ENCODE data around the gene GPR68. TPM values are rescaled to one million over a fixed set of nuclear protein-coding genes. Genes with fewer than 3 reads are reported as not detected.
"Not testable (repeated sequence)": the region's sequence is repeated elsewhere in the genome, so short reads cannot be mapped to it uniquely, and the experiment has no call there.

Gene GPR68
- total RNA-seq, 1 experiment from 2014 or later, result 10.1 TPM

DNA sequence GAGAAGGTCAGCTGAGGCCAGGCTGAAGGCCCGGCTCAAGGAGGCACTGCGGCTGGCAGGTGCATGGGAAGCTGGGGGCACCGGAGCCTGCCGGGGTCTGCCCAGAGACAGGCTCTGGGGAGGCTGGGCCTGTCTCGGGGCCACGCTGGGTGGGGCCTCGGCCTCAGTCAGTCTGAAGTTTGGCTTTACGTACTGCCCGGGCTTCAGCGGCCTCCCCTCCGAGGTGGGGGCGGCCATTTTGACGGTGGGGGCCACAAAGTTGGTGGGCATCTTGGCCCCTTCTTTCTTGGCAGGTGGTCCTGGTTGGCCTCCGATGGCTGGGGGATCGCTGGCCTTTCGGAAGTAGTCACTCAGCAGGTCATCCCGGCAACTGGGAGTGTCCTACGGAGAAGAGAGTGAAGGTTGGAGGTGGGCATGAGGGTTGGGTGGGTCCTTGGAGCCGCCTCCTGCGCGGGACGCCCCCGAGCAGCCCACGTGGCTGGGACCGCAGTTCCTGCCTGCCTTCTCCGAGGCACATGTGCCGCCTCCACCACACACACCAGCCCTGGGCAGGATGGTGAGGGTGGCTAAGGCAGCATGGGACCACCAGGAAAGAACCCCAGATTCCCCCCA lies 28.9 kb upstream of the GPR68 start:
- DNase-seq (ENCODE audit: low read depth), result no peak

DNA sequence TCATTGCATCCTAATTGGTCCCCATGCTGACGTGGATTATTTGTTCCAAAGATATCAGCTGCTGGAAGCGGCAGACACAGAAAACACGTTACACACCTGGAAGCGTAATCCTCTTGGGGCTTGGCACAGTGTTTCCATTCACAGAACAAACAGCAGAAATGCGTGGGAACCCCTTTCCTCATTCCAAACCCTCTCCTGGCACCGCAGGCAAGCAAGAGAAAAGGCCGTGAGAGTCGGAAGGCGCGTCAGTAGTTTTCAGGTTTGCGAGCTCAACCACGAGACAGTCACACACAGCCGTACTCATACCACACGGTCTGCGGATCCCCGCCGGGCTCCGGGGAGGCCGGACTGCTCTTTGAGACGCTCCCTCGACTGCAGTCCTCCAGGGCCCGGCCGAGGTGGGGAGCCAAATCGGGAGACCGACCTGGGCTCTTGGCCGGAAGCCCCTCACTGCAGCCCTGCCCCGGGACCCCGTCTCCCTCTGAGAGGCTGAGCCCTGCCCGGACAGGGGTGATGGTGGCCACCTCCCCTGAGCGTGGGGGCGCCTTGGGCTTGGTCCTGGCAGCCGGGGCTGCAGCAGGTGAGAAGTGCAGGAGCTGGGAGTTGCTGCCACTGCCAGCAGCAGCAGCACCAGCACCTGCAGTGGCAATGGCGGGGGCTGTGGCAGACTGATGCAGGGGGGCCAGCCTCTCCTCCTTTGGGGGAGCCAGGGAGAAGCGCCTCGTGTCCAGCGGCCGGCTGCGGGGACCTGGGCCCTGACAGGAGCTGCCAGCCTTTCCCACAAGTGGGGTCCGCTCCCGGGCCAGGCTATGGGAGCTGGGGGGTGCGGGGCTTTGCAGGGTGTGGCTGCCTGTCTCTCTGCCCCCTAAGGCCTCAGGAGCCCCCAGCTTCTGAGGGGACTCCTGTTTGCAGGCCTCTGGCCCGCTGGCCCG lies 28.1 kb upstream of the GPR68 start:
- DNase-seq (ENCODE audit: low read depth), result no peak

GRCh38 chr14:91271639-91272038 lies 27.1 kb upstream of the GPR68 start:
- no peak for DNase-seq (ENCODE audit: low read depth)

GRCh38 chr14:91270619-91271018 lies 26.1 kb upstream of the GPR68 start:
- DNase-seq (ENCODE audit: low read depth), result no peak

DNA sequence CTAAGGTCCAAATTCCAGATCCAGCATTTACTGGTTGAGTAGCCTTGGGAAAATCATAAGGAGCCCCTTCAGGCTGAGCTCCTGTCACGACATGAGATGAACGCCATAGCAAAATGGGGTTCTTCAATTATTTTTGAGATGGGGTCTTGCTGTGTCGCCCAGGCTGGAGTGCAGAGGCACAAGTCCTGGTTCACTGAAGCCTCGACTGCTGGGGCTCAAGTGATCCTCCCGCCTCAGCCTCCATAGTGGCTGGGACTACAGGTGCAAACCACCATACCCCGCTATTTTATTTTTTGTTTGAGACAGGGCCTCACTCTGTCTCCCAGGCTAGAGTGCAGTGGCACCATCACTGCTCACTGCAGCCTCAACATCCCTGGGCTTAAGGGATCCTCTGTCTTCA lies 25.7 kb upstream of the GPR68 start:
- DNase-seq (ENCODE audit: low read depth), result no peak

- no peak for DNase-seq (ENCODE audit: low read depth)
Observed at GRCh38 chr14:91269076-91269991, 24.8 kb upstream of the GPR68 start.

DNA sequence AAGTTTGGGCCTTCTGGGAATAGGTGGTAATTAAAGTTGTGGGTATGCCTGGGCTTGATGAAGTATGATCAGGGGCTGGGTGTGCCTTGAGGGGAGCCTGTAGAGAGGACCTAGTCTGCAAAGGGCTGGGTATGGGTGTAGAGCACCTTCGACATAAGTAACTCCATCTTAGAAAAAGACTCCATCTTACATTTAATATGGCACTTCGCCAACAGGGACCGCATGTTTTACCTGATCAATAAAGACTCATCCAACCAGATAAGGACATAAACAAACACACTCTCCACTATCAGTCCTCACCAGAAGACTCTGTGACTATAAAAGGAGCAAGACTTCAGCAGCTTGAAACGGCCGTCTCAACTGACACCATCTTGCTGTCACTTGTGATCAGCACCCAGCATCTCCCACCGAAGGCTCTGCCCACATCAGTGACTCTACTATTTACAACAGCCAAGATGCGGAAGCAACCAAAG lies 23.5 kb upstream of the GPR68 start:
- DNase-seq (ENCODE audit: low read depth), result no peak

DNA sequence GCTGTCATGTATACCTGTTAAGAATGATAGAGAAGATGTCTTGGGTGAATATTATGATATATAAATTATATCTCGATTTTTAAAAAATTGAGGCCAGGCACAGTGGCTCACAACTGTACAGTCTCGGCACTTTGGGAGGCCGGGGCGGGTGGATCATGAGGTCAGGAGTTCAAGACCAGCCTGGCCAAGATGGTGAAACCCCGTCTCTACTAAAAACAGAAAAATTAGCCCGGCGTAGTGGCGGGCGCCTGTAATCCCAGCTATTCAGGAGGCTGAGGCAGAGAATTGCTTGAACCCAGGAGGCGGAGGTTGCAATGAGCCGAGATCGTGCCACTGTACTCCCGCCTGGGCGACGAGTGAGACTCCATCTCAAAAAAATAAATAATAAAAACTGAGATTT lies 21.8 kb upstream of the GPR68 start:
- not testable (repeated sequence) for DNase-seq (ENCODE audit: low read depth)

- DNase-seq (ENCODE audit: low read depth), result no peak
Observed at GRCh38 chr14:91265404-91265803, 20.9 kb upstream of the GPR68 start.

DNA sequence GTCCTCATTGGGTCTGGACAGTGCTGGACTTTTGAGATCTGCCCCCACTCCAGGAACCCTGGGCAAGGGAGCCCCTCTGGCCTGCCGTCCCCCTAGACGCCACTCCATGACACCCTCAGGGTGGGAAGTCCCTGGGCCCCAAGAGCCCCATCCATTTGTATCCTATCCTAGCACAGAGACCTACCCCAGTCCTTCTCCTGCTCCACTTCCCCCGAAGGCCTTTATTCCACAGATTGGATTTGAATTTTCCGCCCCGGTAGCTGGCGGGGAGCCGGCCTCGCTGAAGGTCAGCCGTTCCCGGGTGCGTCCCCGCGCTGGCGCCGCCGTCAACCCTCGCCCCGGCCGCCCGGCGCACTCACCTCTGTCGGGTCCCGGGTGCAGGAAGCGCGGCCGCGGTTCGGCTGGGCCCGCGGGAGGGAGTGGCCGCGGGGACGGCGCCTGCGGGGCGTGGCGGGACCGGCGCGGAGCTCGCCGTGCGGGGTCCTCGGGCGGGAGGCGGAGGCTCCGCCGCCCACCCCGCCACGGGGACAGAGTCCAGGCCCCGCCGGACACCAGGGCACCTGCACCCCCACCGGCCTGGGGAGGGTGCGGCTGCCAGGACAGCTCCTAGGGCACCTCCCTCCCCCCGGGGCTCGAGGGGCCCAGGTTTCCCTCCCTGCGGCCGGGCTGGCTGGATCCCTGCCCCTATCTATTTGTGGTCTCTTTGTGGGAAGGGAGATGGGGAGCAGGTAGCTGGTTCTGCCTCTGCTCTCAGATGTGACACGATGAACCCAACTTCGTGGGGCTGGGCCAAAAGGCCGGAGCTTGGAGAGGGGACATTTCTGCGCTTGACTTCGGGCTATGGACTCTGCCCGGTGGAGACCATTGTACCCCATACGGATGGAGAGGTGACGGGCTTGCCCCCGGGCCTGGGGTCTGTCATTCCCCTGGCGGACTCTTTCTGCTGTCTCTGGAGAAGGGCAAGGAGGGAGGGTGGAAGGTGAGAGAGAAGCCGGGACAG lies 19.9 kb upstream of the GPR68 start:
- no peak for DNase-seq (ENCODE audit: low read depth)

GRCh38 chr14:91263329-91263728 lies 18.8 kb upstream of the GPR68 start:
- no peak for DNase-seq (ENCODE audit: low read depth)

DNA sequence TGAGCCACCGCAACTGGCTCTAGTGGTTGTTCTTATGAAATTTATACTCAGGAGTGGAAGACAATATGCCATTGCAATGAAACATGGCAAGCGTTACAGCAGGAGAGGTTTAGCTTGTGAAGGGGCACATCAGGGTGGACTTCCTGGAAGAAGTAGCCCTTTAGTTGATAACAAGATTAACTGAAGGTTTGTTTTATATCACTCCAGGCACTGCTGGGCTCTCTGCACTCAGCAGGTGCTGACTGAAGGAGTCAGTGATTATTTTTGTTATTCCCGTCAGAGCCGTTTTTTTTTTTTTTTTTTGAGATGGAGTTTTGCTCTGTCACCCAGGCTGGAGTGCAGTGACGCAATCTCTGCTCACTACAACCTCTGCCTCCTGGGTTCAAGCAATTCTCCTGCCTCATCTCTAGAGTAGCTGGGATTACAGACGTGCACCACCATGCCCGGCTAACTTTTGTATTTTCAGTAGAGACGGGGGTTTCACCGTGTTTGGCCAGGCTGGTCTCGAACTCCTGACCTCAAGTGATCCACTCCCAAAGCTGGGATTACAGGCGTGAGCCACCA lies 17.6 kb upstream of the GPR68 start:
- DNase-seq (ENCODE audit: low read depth), result no peak

GRCh38 chr14:91261115-91261514 lies 16.6 kb upstream of the GPR68 start:
- DNase-seq (ENCODE audit: low read depth), result no peak

- DNase-seq (ENCODE audit: low read depth), result no peak
Observed at GRCh38 chr14:91258876-91259275, 14.4 kb upstream of the GPR68 start.

- DNase-seq (ENCODE audit: low read depth), result no peak
Observed at GRCh38 chr14:91258011-91258618, 13.6 kb upstream of the GPR68 start.

DNA sequence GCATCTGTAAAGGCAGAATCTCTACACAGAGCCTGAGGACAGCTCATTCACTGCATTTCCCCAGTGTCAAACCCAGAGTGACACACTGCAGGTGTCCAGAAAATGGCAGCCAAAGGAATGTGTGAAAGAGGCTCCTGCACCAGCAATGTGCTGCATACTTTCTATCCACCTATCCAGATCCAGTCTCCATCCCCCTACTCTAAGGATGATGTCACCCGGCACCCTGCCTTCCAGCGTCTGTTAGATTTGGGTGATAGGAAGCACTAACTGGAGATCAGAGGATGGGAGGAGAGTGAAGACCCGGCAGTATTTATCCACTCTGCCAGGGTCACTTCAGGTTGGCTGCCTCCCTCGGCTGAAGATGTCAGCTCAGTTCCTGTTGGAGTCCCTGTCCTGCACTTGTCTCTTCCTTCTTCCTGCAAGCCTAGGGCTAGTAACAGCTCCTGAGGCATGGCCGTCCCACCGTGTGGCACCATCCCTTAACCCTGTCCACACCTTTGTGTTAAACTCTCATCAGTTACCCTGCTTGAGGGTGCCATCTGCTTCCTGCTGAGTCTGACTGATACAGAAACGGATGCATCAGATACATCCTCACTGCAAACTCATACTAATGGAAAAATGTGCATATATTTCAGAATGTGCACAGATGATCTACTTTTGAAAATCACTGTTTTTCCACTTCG lies 13.0 kb upstream of the GPR68 start:
- no peak for DNase-seq (ENCODE audit: low read depth)

DNA sequence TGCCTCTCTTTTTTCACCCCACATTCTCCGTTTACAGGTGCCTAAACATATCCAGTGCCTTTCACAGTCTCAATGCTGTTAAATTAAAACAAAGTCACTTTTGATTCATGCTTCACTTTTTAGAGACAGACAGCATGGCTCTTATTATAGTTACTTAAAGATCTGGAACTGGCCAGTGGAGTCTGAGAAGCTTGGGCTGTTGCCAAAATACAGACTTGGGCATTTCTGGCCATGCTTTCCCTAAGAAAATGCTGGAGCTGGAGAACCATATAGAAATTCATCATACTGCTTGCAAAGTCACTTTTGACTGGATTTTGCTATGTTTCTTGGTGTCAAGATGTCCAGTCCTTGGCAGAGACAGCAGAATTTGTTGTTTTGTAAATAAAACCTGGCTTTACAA lies 12.2 kb upstream of the GPR68 start:
- DNase-seq (ENCODE audit: low read depth), result no peak

DNA sequence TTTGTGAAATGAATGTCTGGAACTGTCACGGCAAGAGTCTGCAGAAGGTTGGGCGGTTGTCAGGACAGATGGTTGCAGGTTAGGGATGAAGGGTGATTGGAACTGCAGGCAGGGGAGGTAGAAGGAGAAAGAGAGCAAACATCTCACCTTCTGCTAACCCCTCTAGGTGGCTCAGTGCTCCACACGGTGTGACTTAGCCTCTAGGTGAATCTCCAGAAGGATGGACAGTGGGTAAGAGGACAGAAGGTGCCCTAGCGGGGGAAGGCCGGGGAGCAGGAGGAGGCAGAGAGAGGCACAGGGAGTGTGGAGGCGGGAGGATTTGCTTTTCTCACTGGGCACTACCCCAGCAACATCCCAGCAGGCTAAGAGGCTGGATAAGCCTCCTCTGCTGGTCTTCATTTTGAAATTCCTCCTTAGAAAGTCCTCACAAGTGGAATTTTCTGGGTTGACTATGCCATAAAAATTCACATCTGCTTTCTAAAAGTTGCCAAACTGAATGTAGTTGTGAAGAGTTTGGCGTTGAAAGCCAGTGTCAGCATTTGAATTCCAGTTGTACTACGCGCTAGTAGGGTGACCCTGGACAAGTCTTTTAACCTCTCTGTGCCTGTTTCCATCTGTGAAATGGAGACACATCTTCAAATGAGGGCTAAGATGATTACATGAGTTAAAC lies 10.7 kb upstream of the GPR68 start:
- no peak for DNase-seq (ENCODE audit: low read depth)

DNA sequence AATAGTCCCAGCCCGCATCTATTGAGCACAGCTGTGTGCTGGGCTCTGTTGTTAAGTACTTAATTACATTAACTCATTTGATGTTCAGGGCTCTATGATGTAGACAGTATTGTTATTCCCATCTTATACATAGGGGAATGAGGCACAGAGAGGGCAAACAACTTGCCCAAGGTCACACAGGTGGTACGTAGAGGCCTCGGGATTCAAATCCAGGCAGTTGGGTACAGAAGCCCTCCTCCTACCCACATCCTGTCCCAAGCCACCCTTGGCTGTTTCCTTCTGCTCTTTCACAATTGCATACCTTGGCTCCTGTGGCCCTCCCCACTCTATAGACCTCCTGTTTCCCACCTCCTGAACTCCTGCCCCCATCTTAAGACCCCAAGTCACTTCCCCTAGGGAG lies 10.0 kb upstream of the GPR68 start:
- DNase-seq (ENCODE audit: low read depth), result no peak

Data from Daoy (cell line).